GM23248 (cell line): ENCODE results near the gene ANKRD37. TPM values are rescaled to one million over a fixed set of nuclear protein-coding genes. Genes with fewer than 3 reads are reported as not detected.

ENCODE experiments used
- DNase-seq: peaks from one replicate; pipeline ENCODE4 v3.0.0-alpha.2; 2015
- H2AFZ ChIP-seq: fragments of 200-600 bp; sonication (generic); 2 replicates; pipeline ENCODE4 v1.6.1; 2016; ENCODE audit warnings: antibody characterized with exemption
- H3F3A ChIP-seq: fragments of 200-600 bp; sonication (generic); 2 replicates; pipeline ENCODE4 v1.6.1; 2016; ENCODE audit warnings: mild to moderate bottlenecking, antibody characterized with exemption, mixed run types; ENCODE audit not compliant: insufficient read depth
- H3K27ac ChIP-seq: fragments of 200-600 bp; sonication (generic); 2 replicates; pipeline ENCODE4 v1.5.1; 2016; ENCODE audit warnings: mild to moderate bottlenecking
- H3K27me3 ChIP-seq: fragments of 200-600 bp; sonication (generic); replicated peaks from 2 replicates; pipeline ENCODE4 v1.6.1; 2016; ENCODE audit warnings: mild to moderate bottlenecking; ENCODE audit not compliant: insufficient read depth
- H3K36me3 ChIP-seq: fragments of 200-600 bp; sonication (generic); 2 replicates; pipeline ENCODE4 v1.6.1; 2016; ENCODE audit warnings: low read depth, mild to moderate bottlenecking
- H3K4me1 ChIP-seq: fragments of 200-600 bp; sonication (generic); 2 replicates; pipeline ENCODE4 v1.6.1; 2016; ENCODE audit warnings: mild to moderate bottlenecking; ENCODE audit not compliant: insufficient read depth
- H3K4me2 ChIP-seq: fragments of 200-600 bp; sonication (generic); one replicate; pipeline ENCODE4 v1.6.1; 2016; ENCODE audit warnings: mild to moderate bottlenecking; ENCODE audit not compliant: unreplicated experiment
- H3K4me3 ChIP-seq: fragments of 200-600 bp; sonication (generic); 2 replicates; pipeline ENCODE4 v1.5.1; 2016; ENCODE audit warnings: mild to moderate bottlenecking
- H3K79me2 ChIP-seq: fragments of 200-600 bp; sonication (generic); 2 replicates; pipeline ENCODE4 v1.6.1; 2016; ENCODE audit warnings: mild to moderate bottlenecking; ENCODE audit not compliant: insufficient read depth
- H3K9ac ChIP-seq: fragments of 200-600 bp; sonication (generic); 2 replicates; pipeline ENCODE4 v1.6.1; 2016; ENCODE audit warnings: mild to moderate bottlenecking
- H3K9me2 ChIP-seq: fragments of 200-600 bp; sonication (generic); 2 replicates; pipeline ENCODE4 v1.6.1; 2016; ENCODE audit warnings: mixed run types, mild to moderate bottlenecking, moderate library complexity; ENCODE audit not compliant: insufficient read depth
- H3K9me3 ChIP-seq: fragments of 200-600 bp; sonication (generic); one replicate; pipeline ENCODE4 v1.6.1; 2017; ENCODE audit warnings: low read depth
- H4K20me1 ChIP-seq: fragments of 200-600 bp; sonication (generic); 2 replicates; pipeline ENCODE4 v1.6.0; 2016; ENCODE audit not compliant: insufficient read depth
- EZH2 ChIP-seq: fragments of 200-600 bp; sonication (generic); IDR thresholded peaks from 2 replicates; pipeline ENCODE4 v1.6.1; 2018; ENCODE audit warnings: antibody characterized with exemption, mild to moderate bottlenecking; ENCODE audit not compliant: insufficient read depth, poor library complexity, severe bottlenecking
- EZH2phosphoT487 ChIP-seq: fragments of 200-600 bp; sonication (generic); IDR thresholded peaks from 2 replicates; pipeline ENCODE4 v1.6.1; 2018; ENCODE audit warnings: antibody characterized with exemption, moderate library complexity, mild to moderate bottlenecking, low read depth; ENCODE audit not compliant: insufficient read depth
- WGBS, 2 experiments: methylation state at CpG; one replicate each; pipeline ENCODE4 v1.1.6; 2015 to 2017; ENCODE audit warnings: low lambda C conversion rate in 2 of 2, low coverage in 1 of 2; ENCODE audit errors: missing lambda C conversion rate in 2 of 2; 5-methylcytosine and 5-hydroxymethylcytosine counted together
- in situ Hi-C: fragments of 300-500 bp; cut with MboI; formaldehyde crosslinking; loops from 2 replicates; pipeline ENCODE4 v1.15.0; 2020
- polyA plus RNA-seq: library from polyadenylated mRNA; unstranded; fragments of >200 nt; fragmentation: Nextera tagmentation; extraction: Ambion mirVana; gene quantifications from 2 replicates; pipeline ENCODE4 v1.2.1, GENCODE V29; 2016
- total RNA-seq: library from RNA; depleted of rRNA; stranded (reverse); fragments of >200 nt; shearing (Covaris generic); gene quantifications from 2 replicates; pipeline ENCODE4 v1.2.3, GENCODE V29; 2014

ANKRD37 gene
- total and polyA plus RNA-seq, 2 experiments from 2014 or later = 11.1 to 17.6 TPM

DNA sequence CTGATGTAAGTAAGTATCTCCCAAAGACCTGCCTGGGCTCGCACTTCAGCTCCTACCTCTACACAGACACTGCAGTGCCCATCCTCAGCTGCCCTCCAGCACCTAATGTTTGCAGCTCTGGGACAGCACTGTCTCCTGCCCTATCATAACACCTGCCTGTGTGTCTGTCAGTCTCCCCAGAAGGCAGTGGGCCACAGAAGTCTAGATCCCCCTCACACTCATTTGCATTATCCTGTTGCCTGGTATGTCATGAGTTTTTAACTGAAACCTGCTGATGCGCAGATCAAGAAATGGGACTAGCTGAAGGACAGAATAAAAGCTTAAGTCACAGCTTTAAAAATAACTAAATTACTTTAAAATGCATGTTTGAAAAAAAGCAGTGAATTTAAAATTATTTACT, 43.9 kb upstream of the ANKRD37 start:
- H3K9me3 ChIP-seq = no peaks in the 10 kb centered on the region
- H3K36me3 ChIP-seq = peaks cover 15% of the 10 kb centered on the region; the same call in 1 of the 2 replicates
- no peak for DNase-seq
- no peaks in the 10 kb centered on the region for H4K20me1 ChIP-seq
- H2AFZ ChIP-seq = no peak overlapping the region
- no peak overlapping the region for H3K9ac ChIP-seq
- in situ Hi-C loops = no loop called here
- H3K27ac ChIP-seq = no peak overlapping the region
- H3K4me1 ChIP-seq = no peaks in the 10 kb centered on the region
- H3K79me2 ChIP-seq = no peaks in the 10 kb centered on the region
- whole genome bisulfite sequencing, 2 experiments = 98 to 100% methylated on average over 2 of the region's 2 CpGs
- 0 out of 2 replicates have a peak, but pooled peaks cover 8% of the 10 kb centered on the region for H3F3A ChIP-seq
- H3K9me2 ChIP-seq = no peaks in the 10 kb centered on the region
- no peak for TF ChIP-seq EZH2phosphoT487
- TF ChIP-seq EZH2 = no peak
- no peak overlapping the region for H3K4me2 ChIP-seq
- no peaks in the 10 kb centered on the region for H3K27me3 ChIP-seq
- H3K4me3 ChIP-seq = no peak overlapping the region

DNA sequence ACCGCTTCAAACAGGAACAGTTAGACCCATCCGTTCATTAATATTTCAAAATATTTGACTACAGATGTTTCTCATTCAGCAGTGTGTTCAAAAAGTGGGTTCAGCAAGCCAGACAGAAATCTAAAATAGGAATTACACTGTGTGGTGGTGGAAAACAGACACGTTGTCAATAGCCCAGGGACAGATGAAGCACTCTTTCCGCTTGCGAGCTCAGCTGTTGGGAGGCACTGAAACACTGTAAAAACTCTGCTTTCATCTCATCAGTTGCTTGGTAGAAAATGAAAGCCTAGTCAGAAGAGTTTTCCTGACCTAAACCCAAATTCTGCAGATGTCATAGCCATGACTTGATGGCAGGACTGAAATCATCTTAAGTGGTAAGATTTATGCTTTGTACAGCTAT, 39.4 kb upstream of the ANKRD37 start:
- Histone ChIP-seq H3K9me3 (no peaks in the 10 kb centered on the region), H3K9ac (no peak overlapping the region), H4K20me1 (no peaks in the 10 kb centered on the region), H2AFZ (no peak overlapping the region), H3K4me2 (no peak overlapping the region), H3K27me3 (no peaks in the 10 kb centered on the region), H3K36me3 (peaks cover 9% of the 10 kb centered on the region; the same call in 1 of the 2 replicates), H3K27ac (no peak overlapping the region), H3K4me3 (no peak overlapping the region), H3F3A (0 out of 2 replicates have a peak, but pooled peaks cover 8% of the 10 kb centered on the region), H3K79me2 (no peaks in the 10 kb centered on the region), H3K4me1 (peaks cover 12% of the 10 kb centered on the region), H3K9me2 (no peaks in the 10 kb centered on the region)
- 62 to 66% methylated on average over 5 of the region's 5 CpGs for WGBS, 2 experiments
- TF ChIP-seq EZH2phosphoT487 (no peak), EZH2 (no peak)
- in situ Hi-C loops = no loop called here
- peak; percentile 26 for DNase-seq

DNA sequence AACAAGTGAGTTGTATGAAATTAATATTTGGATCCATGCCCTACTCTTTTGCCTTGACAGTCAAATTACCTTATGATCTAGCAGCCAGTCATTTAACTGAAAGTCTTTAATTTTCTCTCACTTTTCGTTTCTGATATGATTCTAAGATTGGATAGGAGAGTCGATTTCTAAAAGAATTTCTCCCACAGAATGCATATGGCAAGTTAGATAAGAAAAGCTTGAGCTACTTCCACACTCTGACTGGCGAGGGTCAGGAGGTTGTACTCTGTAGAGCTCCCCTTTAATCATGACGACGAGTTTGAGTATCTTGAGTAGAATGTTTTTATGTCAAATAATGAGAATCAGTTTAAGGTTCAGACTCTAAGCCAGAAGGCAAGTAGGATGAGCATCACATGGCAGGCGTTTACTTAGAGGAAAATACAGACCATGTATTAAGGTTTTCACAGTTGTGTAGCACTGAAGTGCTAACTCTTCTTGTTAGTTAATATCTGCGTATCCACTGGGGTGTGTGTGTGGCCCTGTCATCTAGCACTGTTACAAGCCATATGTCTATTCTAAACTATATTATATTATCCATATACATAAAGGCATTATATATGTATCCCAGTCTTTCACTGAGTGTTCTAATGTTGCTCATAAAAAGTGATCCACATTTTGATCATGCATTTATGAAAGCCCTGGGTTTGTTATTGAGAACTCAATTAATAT, 38.8 kb upstream of the ANKRD37 start:
- 62 to 63% methylated on average over 7 of the region's 7 CpGs for WGBS, 2 experiments
- H3K27me3 ChIP-seq = no peaks in the 10 kb centered on the region
- no peaks in the 10 kb centered on the region for H3K9me2 ChIP-seq
- H2AFZ ChIP-seq = no peak overlapping the region
- peak overlapping the region; percentile 46 for H3K27ac ChIP-seq
- no peaks in the 10 kb centered on the region for H4K20me1 ChIP-seq
- H3K79me2 ChIP-seq = no peaks in the 10 kb centered on the region
- H3K4me2 ChIP-seq = peak overlapping the region; percentile 12
- H3K4me1 ChIP-seq = peaks cover 12% of the 10 kb centered on the region
- in situ Hi-C loops = no loop called here
- H3K9me3 ChIP-seq = no peaks in the 10 kb centered on the region
- H3F3A ChIP-seq = 0 out of 2 replicates have a peak, but pooled peaks cover 8% of the 10 kb centered on the region
- H3K36me3 ChIP-seq = peaks cover 9% of the 10 kb centered on the region; the same call in 1 of the 2 replicates
- TF ChIP-seq EZH2 = no peak
- TF ChIP-seq EZH2phosphoT487 = no peak
- H3K4me3 ChIP-seq = no peak overlapping the region
- no peak overlapping the region for H3K9ac ChIP-seq
- DNase-seq = no peak

DNA sequence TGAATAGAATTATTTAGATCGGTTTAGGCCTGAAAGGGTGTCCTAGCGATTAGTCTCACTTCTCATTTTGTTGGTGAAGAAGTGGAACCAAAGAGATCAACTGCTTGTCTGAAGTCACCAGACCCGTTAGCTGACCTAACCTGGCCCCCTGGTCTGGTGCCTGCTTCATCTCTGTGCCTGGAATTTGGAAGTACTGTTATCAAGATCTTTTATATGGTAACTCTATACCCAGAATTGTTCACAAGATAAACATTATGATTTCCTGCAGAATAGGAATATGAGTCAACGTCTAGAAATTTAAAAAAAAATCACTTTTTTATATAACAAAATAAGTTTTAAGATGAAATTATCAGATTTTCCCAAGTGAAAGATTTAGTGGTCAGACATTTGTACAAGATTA, 38.1 kb upstream of the ANKRD37 start:
- Histone ChIP-seq H3K9me2 (no peaks in the 10 kb centered on the region), H3K9me3 (no peaks in the 10 kb centered on the region), H3K79me2 (no peaks in the 10 kb centered on the region), H3K4me3 (no peak overlapping the region), H3K27me3 (no peaks in the 10 kb centered on the region), H3K27ac (peak overlapping the region; percentile 46), H3F3A (0 out of 2 replicates have a peak, but pooled peaks cover 8% of the 10 kb centered on the region), H2AFZ (no peak overlapping the region), H3K4me2 (peak overlapping the region; percentile 12), H3K4me1 (peaks cover 12% of the 10 kb centered on the region), H3K9ac (no peak overlapping the region), H3K36me3 (peaks cover 9% of the 10 kb centered on the region; the same call in 1 of the 2 replicates), H4K20me1 (no peaks in the 10 kb centered on the region)
- 89 to 90% methylated on average over 4 of the region's 4 CpGs for WGBS, 2 experiments
- peak; percentile 39 for DNase-seq
- TF ChIP-seq EZH2 (no peak), EZH2phosphoT487 (no peak)
- in situ Hi-C loops = no loop called here
